GM18861 (cell line): ENCODE measurements around the gene SDHA.
"Not testable (repeated sequence)": the region's sequence is repeated elsewhere in the genome, so short reads cannot be mapped to it uniquely, and the experiment has no call there.

Source experiments
- ATAC-seq: cut with Tn5 transposase; IDR thresholded peaks from one replicate; pipeline ENCODE4 v1.9.1; 2021; ENCODE audit not compliant: unreplicated experiment

Gene SDHA

DNA sequence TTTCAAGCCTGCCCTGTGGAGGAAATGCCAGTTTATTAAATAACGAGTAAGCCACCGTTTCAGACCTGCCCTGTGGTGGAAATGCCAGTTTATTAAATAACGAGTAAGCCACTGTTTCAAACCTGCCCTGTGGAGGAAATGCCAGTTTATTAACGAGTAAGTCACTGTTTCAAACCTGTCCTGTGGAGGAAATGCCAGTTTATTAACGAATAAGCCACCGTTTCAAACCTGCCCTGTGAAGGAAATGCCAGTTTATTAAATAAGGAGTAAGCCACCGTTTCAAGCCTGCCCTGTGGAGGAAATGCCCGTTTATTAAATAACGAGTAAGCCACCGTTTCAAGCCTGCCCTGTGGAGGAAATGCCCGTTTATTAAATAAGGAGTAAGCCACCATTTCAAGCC, 33.9 kb downstream of the SDHA start:
- ATAC-seq = not testable (repeated sequence)

DNA sequence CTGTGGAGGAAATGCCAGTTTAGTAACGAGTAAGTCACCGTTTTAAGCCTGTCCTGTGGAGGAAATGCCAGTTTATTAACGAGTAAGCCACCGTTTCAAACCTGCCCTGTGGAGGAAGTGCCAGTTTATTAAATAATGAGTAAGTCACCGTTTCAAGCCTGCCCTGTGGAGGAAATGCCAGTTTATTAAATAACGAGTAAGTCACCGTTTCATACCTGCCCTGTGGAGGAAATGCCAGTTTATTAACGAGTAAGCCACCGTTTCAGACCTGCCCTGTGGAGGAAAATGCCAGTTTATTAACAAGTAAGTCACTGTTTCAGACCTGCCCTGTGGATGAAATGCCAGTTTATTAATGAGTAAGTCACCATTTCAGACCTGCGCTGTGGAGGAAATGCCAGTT, 34.4 kb downstream of the SDHA start:
- ATAC-seq = no peak

DNA sequence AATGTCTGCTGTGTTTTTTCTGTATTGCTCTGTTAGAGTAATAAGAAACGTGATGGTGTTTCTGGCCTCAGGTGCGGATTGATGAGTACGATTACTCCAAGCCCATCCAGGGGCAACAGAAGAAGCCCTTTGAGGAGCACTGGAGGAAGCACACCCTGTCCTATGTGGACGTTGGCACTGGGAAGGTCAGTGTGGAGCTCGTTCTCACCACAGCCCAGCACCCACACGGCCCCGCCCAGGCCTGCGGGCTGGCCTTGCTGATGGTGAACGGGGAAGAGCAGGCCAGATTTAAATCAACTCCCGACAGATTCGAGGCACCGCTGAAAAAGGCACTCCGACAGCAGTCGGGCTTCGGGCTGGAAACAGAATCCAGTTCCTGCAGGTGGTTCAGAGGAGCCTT, 36.2 kb downstream of the SDHA start:
- ATAC-seq = not testable (repeated sequence)

DNA sequence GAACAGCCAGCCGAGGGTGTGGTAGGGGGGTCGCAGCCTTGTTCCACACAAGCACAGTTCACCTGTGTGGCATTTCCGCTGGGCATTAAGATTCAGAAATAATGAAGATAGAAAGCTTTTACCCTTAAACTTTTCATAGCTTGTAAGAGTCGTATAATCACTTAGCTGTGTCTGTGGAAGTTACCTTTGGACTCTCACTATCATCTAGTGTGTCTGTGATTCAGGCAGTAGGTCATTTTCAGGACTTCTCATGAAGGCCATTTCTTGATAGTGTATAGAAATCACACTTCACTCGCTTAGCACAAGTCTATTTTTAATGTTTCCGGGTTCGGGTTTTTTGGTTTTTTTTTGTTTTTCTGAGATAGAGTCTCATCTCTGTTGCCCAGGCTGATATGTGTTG, 37.0 kb downstream of the SDHA start:
- not testable (repeated sequence) for ATAC-seq

DNA sequence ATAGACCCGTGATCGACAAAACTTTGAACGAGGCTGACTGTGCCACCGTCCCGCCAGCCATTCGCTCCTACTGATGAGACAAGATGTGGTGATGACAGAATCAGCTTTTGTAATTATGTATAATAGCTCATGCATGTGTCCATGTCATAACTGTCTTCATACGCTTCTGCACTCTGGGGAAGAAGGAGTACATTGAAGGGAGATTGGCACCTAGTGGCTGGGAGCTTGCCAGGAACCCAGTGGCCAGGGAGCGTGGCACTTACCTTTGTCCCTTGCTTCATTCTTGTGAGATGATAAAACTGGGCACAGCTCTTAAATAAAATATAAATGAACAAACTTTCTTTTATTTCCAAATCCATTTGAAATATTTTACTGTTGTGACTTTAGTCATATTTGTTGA, 38.2 kb downstream of the SDHA start:
- not testable (repeated sequence) for ATAC-seq

DNA sequence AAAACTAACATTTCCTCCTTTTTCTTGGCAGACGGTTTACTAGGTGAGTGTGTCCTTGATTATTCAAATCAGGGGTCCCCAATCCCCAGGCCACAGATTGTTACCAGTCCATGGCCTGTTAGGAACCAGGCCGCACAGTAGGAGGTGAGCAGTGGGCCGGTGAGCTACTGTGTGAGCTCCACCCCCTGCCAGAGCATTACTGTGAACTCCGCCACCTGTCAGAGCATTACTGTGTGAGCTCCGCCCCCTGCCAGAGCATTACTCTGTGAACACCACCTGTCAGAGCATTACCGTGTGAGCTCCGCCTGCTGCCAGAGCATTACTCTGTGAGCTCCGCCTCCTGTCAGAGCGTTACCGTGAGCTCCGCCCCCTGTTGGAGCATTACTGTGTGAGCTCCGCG, 39.0 kb downstream of the SDHA start:
- no peak for ATAC-seq

DNA sequence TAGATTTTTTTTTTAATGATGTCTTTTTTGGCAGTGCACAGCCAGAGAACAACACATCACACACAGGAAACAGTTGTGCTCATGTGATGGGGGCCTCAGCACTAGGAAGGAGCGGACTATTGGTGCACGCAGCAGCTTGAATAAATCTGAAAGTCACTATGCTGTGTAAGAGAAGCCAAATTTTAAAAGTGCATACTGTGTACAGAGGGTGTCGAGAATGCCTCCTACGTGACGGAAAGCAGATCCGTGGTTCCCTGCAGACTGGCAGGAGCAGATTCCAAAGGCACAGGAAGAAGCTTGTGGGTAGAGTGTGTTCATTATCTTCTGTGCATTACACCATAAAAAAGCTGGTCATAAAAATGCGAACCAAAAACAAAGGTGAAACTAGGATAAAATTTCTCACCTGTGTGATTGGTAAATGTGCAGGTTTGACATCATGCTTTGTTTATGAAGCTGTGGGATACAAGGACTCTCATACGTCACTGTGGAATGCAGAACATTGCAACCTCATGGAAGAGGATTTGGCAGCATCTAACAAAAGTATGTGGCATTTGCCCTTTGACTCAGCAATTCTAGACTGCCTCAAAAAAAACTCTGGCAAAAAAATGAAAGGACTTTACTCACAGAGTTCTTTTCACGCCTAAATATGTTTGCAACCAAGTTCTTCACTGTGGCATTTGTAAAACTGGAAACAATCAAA, 45.3 kb downstream of the SDHA start:
- not testable (repeated sequence) for ATAC-seq

DNA sequence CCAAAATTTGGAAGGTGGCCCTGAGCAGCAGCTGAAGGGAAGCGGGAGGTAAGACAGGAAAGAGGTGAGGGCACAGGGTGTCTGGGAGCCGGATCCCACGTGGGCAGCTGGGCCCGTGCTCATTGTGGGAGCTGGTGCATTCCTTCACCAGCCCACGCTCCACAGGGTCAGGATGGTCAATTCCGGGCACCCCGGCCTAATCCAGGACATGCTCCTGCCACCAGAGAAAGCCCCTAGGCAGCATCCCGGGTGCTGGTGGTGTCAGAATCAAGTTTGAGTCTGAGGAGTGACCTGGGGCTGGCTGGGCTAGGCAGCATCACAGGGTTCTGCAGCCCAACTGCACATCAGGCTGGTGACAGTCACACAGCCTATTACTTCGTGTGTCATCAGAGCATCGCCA, 46.2 kb downstream of the SDHA start:
- no peak for ATAC-seq

DNA sequence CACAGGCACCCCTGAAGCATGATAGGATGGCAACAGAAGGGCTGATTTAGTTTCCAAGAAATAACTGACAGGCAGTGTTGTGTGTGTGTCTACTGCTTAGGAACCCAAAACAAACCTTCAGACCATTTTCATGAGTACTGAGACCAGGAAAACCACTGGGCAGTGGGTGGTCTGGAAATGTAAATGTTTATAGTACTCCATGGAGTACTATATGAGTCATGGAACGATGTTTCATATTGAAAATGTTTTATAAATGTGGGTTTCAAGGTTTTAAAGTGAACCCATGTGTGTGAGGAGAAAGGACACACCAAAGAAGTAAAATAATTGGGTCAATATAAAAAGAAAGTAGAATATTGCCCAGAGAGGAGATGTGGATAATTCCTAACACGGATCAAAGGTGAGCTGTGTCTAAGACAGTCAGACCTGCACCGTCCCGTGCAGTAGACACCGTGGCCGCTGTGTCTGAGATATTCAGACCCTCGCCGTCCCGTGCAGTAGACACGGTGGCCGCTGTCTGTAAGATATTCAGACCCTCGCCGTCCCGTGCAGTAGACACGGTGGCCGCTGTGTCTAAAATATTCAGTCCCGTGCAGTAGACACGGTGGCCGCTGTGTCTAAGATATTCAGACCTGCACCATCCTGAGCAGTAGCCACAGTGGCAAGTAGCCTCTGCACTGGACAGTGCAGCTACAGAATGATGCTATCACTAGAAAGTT, 48.3 kb downstream of the SDHA start:
- not testable (repeated sequence) for ATAC-seq

DNA sequence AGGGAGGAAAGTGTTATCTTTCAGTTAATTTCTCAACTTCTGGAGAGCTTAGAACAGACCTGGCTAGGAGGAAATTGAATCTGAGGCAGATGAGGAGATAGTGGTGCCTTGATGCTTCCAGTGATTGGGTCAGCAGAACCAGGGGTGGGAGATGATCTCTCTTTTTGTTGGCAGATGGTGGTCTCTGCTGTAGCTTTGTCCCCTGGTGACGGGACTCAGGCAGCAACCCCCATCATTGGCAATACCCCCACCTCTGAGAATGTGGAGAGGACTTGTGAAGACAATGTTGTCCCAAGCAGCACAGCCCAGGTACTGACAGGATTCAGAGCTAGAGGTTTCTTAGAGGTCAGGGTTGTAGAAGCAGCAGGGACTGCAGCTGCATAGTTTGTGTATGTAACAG, 49.6 kb downstream of the SDHA start:
- ATAC-seq = no peak

DNA sequence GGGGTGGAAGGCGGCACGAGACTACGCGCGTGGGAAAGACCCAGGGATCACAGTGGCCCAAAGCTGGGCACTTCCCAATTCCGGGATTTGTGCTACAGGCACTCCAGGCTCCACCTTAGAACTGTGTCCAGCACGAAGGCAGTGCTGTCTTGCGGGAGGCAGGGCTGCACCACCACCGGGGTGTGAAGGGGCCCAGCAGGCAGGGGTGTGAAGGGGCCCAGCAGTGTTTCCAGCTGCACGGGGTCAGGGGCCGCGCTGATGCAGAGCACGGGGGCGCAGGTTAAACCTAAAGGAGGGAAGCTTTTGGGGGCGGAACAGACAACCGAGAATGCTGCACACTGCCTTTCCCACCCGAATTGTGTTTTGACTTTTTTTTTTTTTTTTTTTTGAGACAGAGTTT, 52.2 kb downstream of the SDHA start:
- ATAC-seq = no peak

DNA sequence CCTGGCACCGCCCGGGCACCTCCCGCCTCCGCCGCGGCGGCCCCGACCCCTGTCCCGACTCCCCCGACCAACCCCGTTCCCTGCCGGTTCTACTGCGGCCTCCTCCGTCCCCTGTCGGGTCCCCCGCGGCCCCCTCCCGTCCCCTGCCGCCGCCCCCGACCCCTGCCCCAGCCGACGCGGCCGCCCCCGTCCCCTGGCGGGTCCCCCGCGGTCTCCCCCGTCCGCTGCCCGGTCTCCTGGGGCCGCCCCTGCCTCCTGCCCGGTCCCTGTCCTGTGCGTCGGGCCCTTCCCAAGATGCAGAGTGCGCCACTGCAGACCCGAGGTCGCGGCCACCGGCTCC, 53.7 kb downstream of the SDHA start:
- ATAC-seq = not testable (repeated sequence)

DNA sequence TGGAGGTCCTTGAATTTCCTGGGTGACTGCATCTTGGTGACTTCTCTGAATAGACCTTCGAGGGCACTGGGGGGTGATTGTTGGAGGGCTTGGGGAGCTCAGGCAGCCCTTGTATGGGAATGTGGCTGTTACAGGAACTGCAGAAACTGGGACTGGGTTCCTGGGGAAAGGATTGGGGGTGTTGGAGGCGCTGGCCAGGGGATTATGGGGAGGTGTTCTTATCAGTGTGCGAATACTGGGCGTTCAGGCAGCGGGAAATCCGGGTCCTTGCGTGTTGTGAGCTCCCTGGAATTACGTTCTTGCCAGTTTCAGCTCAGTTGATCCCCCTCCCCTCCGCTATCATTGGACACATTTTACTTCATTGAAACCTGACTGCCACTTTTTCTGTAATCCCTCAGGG, 55.0 kb downstream of the SDHA start:
- ATAC-seq = not testable (repeated sequence)

DNA sequence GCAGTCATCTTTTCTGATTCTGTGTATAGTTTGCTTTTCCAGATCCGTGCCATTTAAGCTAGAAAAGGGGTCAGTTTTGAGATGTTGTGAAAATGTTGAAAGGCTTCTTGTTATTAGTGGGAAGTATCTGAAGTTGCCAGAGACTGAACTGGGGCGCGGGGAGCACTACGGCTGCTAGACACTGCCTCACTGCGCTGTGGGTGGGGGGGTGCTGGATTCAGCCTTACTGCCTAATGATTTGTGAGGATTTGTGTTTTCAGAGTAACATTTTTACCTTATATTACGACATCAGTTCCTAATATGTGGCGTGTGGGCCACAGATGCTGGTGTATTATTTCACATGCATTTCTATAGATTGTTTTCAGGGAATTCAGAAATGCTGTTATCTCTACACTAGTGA, 55.4 kb downstream of the SDHA start:
- not testable (repeated sequence) for ATAC-seq

DNA sequence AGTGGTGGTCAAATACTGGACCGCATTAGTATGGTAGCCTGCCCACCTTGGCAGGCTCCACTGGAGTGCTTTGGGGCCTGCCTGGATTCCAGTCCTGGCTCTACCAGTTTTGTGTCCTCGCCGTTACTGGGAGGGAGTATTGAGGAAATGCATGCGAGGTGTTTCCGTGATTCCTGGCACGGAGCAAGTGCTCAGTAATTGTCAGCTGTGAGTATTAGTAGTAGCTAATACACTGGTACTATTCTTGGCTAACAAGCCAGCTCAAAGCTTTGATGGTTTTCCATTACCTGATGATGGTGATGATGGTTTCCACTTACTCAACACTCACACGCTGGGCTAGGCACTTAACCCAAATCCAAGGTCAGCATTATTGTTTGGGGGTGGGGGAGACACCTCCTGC, 56.2 kb downstream of the SDHA start:
- not testable (repeated sequence) for ATAC-seq

DNA sequence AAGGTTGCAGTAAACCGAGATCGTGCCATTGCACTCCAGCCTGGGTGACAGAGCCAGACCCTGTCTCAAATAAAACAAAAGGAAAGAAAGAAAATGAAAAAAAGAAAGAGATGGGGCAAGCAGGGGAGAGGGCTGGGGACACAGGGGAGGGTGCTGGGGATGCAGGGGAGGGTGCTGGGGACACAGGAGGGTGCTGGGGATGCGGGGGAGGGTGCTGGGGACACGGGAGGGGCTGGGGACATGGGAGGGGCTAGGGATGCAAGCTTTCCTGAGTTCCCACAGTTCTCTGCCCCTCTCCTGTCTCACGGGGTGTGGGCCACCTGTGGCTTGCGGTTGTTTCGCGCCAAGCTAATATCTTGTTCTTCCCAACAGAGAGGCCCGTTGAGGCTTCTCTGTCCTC, 60.5 kb downstream of the SDHA start:
- no peak for ATAC-seq

DNA sequence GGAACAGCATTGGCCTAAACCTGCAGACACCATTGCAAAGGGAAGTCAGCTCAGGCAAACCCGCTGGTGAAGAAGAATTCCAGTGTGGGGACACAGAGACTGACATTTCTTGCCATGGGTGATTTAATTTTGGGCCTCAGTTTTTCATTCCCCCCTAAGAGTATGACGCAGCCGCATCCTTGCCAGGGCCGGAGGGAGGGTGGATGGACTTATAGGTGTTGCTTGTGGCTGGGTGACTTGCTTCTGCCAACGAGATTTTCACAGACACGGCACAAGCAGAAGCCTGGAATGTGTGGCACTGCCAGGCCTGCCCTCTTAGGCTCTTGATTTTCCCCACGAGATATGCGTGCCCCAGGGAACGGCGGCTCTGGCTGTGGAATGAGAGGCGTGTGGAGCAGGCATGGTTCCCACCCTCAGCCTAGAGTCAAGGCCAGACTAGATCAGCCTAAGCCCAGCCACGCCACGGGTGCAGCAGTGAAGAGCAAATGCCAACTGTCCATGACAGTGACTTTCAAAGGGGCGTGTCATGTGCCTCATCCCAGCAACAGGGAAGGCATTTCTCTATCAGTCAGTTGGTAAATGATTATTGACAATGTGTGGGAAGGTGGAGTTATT, 61.0 kb downstream of the SDHA start:
- ATAC-seq = not testable (repeated sequence)

DNA sequence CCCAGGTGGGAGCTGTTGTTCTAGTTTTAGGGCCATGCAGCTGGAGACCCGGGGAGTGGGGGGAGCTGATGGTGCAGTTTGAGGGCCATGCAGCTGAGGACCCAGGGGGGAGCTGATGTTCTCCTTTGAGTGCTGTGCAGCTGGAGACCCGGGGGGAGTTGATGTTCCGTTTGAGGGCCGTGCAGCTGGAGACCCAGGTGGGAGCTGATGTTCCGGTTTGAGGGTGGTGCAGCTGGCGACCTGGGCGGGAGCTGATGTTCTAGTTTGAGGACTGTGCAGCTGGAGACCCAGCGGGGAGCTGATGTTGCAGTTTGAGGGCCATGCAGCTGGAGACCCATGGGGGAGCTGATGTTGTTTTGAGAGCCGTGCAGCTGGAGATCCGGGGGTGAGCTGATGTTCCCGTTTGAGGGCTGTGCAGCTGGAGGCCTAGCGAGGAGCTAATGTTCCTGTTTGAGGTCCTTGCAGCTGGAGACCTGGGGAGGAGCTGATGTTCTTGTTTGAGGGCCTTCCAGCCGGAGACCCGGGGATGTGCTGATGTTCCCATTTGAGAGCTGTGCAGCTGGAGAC, 68.0 kb downstream of the SDHA start:
- ATAC-seq = no peak

DNA sequence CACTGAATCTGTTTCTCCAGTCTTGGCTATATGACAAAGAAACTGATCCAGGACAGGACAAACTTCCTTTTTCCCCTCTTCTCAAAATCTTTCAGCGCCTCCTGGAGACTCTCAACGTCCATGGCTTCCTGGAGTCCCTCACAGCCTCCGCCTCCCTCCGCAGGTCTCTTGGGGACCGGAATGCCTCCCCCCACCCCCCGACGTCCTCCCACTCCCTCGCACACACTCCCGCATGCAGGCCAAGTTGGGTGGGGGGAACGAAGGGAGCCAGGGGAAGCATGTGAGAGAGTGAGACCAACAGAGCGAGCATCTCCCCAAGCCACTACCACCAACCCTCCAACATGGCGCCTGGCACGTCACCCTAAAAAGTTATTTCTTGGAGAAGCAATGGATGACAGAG, 72.1 kb downstream of the SDHA start:
- ATAC-seq = not testable (repeated sequence)

DNA sequence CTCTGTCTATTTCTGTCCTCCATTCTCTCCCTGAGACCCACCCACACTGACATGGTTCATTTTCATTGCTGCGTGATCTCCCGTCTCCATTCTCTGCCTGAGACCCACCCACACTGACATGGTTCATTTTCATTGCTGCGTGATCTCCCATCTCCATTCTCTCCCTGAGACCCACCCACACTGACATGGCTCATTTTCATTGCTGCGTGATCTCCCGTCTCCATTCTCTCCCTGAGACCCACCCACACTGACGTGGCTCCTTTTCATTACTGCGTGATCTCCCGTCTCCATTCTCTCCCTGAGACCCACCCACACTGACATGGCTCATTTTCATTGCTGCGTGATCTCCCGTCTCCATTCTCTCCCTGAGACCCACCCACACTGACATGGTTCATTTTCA, 73.2 kb downstream of the SDHA start:
- not testable (repeated sequence) for ATAC-seq

DNA sequence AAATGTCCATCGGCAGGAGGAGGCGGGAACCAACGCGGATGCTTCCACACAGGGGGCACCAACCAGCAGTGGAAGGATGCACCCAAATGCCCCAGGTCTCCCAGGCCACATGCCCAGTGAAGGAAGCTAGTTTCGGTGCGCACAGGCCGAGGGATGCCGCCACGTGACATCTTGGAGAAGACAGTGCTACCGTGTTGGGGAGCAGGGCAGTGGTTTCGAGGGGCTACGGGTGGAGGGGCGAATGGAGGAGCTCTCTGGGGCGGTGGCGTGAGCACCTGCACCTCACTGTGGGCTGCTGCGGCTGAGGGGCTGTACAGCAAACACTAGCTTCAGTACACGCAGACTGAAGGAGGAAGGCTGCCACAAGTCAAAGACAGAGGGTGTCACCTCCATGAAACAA, 76.7 kb downstream of the SDHA start:
- ATAC-seq = not testable (repeated sequence)

DNA sequence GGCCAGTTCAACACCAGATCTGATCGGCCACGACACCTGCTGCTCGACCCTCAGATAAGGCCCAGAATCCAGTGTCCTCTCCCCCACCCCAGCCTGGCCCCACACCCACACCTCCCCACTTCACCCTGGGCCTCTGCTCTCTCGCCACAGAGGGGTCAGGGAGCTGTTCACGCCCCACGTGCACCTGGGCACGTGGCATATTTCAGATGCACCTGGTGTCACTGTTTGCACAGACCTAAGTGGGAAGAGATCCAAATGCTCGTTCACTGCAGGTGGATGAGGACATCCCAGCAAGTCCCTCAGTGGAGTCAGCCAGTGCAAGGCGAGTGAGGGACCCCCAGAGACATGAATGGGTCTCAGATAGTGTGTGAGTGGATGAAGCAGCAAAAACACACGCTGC, 78.1 kb downstream of the SDHA start:
- ATAC-seq = not testable (repeated sequence)
